Globus pallidus (tissue), 1 donor: ENCODE results near the gene INPP5E.
A peak's percentile ranks its signal among the peaks of the same experiment; 100 is the strongest.

ENCODE experiments used
- DNase-seq: peaks from one replicate; pipeline ENCODE4 v3.0.0-alpha.2; 2015; ENCODE audit warnings: low spot score

Gene INPP5E, protein sequence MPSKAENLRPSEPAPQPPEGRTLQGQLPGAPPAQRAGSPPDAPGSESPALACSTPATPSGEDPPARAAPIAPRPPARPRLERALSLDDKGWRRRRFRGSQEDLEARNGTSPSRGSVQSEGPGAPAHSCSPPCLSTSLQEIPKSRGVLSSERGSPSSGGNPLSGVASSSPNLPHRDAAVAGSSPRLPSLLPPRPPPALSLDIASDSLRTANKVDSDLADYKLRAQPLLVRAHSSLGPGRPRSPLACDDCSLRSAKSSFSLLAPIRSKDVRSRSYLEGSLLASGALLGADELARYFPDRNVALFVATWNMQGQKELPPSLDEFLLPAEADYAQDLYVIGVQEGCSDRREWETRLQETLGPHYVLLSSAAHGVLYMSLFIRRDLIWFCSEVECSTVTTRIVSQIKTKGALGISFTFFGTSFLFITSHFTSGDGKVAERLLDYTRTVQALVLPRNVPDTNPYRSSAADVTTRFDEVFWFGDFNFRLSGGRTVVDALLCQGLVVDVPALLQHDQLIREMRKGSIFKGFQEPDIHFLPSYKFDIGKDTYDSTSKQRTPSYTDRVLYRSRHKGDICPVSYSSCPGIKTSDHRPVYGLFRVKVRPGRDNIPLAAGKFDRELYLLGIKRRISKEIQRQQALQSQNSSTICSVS

DNA sequence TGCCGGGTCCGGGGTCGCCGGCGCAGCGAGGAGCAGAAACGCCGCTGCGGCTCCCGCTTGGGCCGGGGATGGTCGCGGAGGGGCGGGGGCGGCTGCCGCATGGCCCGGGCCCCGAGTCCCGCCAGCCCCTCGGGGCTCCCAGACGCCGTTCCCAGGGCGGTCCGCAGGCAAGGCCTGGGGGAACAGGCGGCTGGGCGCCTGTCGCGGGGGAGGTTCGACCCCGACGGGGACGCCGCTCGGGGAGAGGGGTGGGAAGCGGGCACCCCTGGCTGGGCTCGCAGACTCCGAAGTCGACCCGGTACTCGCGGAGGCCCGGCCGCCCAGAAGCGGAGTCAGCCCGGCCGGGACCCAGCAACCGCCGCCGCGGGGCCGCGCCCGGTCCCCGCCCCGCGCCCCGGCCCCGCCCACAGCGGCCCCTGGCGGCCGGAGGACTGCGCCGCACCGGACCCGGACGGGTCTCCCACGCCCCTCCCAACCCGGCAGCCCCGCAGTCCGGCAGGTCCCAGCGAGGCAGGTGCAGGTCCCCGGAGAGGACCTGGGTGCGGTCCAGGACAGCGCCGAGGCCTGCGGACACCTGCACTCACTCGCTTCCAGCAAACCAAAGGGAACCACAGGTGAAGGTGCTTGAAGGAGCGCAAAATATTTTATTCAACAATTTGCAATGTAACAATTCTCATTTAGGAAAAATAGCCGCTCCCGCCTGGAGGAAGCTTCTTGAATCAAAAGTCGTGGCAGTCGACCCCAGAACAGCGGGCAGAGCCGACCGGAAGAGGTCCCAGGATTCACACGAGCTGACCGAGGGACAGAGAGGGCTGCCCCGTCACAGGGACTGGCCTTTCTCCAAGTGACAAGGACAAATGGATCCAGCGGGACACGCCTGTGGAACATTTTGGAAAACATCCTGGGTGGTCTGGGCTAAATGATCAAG, at the start of gene INPP5E:
INPP5E (minus strand) TSS at position 365 of the 928 bp plus-strand sequence. CDS start 426 bp downstream, outside the sequence.
- DNase-seq: peak; percentile 50

DNA sequence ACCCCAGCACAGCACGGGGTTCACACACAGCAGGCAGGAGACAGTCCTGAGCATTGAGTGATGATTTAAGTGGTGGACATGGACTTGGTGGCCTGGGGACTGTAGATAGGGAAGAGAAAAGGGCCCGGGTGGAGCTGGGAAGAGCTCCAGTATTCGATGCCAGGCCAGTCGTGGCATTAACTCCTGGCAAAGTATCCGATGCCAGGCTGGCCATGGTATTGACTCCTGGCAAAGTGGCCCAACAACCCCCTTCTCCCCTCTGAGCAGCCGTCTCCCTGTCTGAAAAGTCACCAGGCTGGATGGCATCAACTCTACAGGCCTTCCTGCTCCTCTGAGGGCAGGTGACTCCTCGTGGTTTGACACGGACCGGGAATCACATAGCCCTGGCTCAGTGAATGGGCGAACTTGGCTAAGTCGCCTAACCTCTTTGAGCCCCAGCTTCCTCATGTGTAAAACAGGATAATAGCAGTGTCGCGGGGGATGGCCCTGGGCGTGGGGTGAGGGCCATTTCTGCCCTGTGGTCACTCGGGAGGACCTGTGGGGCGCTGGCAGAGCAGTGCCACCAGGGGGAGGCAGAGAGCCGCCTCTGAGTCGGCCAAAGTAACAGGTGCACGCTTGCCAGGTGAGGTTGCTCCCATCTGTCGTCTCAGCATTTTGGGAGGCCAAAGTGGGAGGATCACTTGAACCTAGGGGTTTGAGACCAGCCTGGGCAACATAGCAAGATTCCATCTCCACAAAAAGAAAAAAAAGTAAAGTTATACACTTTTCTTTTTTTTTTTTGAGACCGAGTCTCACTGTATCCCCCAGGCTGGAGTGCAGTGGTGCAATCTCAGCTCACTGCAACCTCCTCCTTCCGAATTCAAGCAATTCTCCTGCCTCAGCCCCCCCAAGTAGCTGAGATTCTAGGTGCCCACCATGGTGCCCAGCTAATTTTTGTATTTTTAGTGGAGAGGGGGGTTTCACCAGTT, 48.9 kb upstream of the INPP5E start:
- peak; percentile 35 for DNase-seq

DNA sequence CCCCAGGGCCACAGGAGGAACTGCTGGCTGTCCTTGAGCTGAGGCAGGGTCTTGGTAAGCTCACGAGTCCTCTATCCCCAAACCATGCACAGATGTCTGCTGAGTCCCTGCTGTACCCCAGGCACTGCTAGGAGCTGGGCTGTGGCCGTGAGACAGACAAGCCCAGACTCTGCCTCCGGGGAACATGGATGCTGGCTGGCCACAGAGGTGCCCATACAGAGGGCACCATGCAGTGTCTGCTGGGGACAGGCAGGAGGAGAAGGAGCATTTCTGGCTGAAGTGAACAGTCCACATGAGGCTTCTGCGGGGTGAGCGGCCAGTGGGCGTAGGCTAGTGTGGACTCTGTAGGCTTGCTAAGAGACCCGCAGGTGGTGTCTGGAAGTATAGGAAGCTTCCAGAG, 48.0 kb upstream of the INPP5E start:
- no peak for DNase-seq

DNA sequence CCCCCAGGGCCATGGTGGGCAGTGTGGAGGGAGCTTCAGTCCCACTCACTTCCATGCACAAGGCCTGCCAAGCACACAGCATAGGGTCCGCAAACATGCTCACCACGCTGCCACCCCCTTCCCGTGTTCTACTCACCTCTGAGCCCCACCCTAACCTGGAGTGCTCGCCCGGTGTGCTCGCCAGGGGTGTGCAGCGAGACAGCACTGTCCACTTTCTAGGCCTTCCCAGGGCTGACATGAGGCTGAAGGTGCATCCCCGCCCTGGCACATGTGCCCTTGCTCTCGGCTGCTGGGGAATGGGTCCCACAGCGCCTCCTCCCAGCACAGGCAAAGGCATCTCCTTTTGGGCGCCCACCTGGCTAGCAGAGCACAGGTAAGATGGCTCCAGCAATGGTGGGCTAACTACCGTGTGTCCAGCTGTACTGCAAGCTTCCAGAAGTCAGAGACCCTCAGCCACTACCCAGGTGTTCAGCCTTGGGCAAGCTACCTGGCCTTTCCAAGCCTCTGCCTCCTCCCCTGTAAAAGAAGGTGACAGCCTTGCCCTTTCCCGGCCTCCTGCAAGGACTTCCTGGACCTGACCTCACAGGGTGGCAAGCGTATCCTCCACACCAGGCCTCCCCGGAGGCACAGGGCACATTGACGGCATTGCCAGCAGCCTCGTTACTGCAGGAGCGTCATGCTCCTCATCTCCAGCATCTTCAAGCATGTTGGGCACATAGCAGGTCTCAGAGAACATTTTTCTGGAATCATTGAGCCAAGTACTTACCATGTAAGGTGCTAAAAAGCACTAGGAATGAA, 47.4 kb upstream of the INPP5E start:
- no peak for DNase-seq

DNA sequence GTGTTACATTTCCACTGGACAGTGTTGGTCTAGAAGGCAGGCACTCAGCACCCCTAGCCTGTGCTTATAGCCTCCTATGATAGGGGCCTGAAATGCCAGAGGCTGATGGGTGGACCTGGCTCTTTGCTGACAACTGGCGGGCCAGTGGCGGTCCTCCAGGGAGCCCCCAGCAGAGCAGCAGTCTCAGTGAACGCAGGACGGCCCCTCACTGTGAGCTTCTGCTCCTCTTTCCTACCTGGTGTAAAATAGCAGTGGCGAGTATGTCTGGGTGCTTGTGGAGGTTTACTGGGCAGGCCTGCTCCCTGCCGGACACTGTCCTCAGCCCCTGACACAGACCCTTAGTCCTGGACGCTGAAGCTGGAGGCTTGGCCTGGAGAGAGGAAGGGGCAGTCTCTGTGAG, 46.5 kb upstream of the INPP5E start:
- no peak for DNase-seq

DNA sequence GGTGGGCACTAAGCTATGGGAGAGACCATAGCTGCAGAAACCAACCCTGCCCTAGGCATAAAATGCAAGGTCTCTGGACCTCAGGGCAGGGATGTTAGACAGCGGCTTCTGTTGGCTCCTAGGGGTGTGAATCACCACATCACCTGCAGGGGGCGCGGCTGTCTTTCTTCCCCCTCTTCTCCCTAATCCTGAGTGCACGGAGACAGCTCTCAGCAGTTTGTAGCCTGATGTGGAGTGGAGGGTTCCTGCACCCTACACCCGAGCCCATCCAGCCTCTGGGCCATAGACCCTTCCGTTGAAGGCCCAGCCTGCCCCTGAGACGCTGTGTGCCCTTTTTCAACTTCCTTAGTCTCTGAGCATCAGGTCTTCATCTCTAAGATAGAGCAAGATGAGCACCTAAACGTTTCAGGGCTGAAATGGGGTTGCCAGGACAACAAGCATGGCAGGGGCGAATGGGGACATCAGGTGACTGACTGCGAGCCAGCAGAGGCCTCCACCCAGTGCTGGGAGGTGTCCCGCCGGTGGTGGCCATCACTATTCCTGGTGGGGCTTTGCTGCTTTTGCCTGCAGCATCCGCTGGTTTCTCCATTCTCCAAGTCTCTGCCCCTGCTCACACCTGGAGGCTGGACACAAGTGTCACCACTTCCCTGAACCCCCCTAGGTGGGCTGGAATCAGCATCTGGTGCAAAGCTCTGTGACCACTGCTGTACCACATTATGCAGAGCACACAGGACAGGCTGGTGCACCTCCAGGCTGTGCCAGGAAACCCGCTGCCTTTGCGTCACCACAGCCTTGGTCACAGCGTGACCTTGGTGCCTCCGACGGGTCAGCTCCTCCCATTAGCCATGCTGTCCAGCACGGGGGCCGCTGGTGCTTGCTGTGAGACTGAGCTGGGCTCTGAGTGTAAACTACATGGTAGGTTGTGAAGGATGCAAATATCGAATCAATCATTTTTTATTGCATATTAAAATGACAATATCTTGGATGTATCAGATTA, 45.7 kb upstream of the INPP5E start:
- peak; percentile 78 for DNase-seq

- DNase-seq: peak; percentile 20
Measured at GRCh38 chr9:136484153-136485048, 44.8 kb upstream of the INPP5E start.

DNA sequence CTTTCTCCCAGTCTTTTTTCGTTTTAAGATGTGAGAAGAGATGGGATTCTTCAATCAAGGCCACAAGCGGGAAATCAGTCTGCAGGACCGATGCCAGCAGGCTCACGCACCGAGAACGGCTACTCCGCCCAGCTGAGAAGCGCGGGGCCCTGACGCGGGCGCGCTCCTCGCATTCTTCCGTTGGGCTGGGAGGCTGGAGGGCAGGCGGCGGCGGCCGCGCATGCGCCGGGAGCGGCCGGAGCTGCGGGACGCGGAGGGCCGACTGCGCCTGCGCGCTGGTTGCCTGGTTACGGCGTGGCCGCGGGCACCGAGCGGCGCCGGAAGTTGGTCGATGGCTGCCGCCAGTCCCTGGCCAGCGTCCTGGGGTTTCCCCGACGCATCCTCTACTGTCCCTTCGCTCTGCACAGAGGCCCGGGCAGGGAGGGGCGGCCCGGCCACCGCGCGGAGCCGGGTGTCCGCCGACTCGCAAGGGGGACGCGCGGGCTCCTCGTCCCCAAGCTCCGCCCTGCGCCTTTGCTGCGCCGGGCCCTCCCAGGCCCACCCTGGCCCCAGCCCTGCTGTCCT, 44.0 kb upstream of the INPP5E start:
- DNase-seq: peak; percentile 89

DNA sequence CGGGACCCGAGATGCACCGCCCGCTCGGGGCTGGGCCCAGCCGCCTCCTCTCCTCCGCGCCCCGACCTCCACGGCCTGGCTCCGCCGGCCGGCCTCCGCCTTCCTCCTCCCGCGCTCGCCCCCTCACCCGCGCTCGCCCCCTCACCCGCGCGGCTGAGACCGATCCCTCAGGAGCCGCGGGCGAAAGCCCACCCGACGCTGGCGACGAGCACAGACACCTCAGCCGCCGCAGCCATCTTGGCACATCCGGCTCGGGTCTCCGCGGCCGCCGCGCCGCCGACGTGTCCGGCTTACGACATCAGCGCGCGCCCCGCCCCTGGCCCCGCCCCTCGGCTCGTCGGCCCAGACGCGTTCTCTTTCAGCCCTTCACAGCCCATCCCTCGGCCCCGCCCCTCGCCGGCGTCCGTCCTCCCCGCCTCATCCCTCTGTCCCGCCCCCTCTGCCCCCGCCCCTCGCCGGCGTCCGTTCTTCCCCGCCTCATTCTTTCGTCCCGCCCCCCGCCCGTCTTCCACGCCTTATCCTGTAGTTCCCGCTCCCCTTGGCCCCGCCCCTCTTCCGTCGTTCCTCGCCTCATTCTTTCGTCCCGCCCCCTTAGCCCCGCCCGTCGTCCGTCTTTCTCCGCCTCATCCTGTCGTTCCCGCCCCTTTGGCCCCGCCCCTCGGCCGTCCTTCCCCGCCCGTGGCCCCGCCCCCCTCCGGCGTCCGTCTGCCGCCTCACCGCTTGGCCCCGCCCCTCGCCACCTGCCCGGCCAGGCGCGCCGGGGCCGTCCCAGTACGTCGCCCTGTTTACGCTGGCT, 43.3 kb upstream of the INPP5E start, which contains the start of gene SEC16A:
SEC16A (minus strand) TSS at position 248 of the 796 bp plus-strand sequence. CDS start 5,425 bp downstream, outside the sequence.
- peak; percentile 99 for DNase-seq

DNA sequence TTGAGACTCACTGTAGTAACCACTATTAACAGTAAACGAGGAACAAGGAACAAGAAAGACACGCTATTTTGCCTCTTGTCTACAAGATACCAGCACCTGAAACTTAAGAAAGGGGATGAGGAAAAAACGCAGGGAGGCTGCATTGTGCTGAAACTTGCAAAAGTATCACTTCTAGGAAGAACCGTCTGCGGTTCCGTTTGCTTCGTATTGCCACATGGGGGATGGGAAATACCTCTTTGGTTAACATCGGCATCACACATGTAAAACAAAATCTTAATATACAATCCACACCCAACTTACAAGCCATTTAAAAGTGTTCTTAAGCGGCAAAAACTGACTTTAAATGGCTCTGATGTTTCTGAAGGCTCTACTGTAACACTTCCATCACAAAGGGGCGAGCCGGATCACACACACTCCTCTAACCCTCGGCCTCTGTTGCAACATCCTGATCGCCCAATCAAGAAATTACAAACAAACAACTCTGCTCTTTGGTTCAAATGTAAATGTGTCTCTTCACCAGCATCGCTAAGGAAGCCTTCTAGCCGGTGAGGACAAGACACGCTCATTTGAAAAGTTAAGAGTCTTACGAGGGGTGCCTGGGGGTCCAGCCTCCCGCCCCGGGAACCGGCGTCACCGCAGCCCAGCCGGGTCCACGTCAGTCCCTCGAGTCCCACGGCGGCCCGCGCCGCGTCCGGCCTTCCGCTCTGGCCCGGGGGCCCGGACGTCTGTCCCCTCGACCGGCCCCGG, 42.6 kb upstream of the INPP5E start:
- peak; percentile 22 for DNase-seq

- DNase-seq: no peak
Measured at GRCh38 chr9:136481558-136481957, 41.9 kb upstream of the INPP5E start.

DNA sequence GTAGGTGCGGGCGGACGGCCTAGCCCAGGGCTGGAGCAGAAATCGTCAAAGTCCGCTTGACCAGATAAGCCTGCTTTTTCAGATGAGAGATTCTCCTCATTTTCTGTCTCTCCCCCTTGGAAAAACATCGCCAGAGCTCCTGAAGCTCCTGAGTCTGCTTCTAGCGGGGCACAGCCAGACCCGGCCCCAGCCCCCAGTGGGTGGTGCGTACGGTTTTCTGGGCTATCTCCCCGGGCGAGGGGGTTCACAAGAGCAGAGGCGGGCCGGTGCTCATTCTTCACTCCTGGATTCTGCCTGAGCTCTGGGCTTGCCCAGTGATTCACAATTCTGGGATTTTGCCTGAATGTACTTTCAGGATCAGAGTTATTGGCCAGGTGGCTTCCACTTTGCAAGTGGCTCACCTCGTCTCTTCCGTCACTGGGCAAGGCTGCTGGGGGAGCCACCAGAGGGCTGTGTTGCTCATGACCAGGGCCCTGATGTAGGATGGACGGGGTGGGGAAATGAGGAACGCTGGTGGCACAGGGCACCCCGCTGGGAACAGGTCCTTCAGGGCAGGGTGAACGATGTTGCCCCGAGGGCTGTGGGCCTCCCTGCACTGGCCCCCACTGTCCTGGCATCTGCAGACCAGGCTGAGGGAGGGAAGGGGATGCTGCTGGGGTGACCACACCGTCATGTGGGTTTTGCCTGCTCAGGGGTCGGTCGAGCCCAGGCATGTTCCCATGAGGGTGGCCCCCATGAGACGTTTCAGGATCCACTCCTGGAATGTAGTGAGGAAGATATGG, 36.9 kb upstream of the INPP5E start:
- no peak for DNase-seq

- no peak for DNase-seq
Measured at GRCh38 chr9:136474974-136475865, 35.6 kb upstream of the INPP5E start.

DNA sequence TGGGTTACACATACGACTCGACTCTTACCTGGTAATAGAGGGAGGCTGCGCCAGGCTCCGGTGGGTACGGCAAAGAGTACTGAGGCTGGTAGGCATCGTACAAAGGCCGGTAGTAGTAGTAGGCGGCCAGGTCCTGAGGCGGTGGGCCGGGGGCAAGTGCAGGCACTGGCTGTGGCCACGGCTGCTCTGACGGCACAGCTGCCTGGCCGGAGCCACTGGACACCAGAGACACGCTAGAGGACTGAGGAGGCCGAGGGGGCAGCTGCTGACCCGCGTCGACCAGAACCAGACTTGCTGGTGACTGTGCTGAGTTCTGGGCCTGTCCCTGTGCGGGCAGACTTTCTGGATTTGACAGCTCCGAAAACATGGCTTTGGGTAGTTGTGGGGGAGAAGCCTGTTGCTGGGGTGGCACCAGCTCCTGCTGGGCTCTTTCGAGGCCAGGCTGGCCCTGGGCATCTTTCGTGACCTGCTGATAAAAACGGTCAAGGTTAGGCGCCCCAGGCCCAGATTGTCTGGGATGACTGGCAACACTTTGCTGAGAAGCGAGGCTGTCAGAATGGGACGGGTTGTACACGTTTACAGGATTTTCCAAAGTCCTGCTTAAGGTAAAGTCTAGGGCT, 34.5 kb upstream of the INPP5E start:
- DNase-seq: no peak
